GM19023 (cell line): ENCODE measurements around the gene RAB19.
A peak's percentile ranks its signal among the peaks of the same experiment; 100 is the strongest.

ENCODE experiments used
- ATAC-seq: cut with Tn5 transposase; IDR thresholded peaks from one replicate; pipeline ENCODE4 v1.9.1; 2021; ENCODE audit warnings: mild to moderate bottlenecking, moderate library complexity; ENCODE audit not compliant: unreplicated experiment

Gene RAB19

GRCh38 chr7:140403878-140404564 lies at the start of gene RAB19:
Gene RAB19, plus strand, starts transcription at chr7:140404058. Its CDS starts 3,589 bp downstream, at chr7:140407647.
- peak; percentile 69 for ATAC-seq

DNA sequence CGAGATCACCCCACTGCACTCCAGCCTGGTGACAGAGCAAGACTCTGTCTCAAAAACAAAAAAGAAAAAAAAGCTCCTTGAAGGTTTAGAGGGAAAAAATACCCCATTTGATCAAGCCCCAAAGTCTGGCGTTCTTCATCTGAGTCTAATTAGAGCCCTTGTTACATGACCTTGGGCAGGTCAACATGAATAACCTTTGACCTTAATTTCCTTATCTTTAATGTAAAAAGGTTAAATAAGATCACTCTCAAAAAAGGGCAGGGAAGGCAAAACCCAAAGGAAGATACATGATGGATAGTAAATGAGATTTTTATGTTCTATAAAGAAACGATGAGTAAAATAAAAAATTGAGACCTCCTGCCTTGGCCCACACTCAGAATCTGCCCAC lies 45.8 kb upstream of the RAB19 start:
- no peak for ATAC-seq

DNA sequence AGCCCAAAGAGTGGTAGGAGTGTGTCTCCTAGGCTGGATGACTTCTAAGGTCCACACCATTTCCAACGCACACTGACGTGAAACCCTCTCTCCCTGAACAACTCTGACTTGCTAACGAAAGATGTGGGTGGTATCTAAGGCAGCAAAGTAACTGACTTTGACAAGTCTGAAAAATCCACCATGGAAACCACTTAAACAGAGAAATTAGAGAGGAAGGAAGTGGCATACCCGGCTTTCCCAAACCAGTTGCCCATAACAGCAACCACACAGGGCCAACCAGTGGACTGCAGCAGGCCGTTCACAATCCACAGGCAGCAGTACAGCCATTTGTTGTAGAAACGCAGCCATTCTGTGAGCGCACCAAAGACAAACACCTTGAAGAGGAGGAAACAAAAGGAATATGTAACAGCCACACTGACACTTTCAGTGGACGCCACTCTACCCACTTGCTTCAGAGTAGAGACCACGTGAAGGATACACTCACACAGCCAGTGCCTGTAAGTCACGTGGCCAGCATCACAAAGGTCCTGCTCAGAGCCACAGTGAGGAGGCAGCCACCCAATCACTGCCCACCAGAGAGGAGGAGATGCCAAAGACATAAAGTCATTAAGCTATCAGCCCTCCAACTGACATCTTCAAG lies 45.3 kb upstream of the RAB19 start:
- ATAC-seq: no peak

DNA sequence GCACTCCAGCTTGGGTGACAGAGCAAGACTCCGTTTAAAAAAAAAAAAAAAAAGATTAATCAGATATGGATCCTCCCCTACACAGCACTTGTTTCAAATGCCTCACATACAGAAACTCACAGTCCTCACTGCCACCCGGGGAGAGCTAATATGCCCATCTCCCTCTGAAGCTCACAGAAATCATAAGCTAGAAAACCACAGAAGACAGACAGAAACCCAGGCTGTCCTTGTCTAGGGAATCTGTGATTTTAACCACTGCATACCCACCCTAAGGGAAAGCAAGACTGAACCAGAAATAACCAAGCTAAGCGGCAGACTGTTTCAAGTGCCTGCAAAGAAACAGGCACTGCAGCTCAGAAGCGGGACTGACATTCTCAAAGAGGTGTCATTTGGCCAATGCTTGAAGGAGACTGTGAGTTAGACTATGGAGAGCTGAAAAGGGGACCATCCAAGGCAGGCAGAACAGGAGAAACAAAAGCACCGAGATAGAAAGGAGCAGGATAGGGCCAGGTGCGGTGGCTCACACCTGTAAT lies 43.1 kb upstream of the RAB19 start:
- no peak for ATAC-seq

- ATAC-seq: no peak
Observed at GRCh38 chr7:140364819-140365218, 39.0 kb upstream of the RAB19 start.

DNA sequence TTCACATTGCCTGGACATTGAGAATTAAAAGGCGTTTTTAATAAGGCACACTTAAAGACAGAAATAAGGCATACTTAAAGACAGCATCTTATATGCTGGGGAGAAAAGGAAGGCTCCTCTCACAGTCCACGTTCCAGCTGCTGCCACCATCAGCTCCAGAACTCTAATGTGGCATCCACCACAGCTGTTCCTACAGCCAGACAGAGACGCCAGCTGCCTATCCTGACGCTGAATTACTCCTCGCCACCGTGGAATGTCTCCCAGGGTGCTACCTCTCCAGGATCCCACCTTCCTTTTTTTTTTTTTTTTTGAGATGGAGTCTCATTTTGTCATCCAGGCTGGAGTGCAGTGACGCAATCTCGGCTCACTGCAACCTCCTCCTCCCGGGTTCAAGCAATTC lies 36.3 kb upstream of the RAB19 start:
- ATAC-seq: no peak

- ATAC-seq: no peak
Observed at GRCh38 chr7:140369294-140369693, 34.6 kb upstream of the RAB19 start.

DNA sequence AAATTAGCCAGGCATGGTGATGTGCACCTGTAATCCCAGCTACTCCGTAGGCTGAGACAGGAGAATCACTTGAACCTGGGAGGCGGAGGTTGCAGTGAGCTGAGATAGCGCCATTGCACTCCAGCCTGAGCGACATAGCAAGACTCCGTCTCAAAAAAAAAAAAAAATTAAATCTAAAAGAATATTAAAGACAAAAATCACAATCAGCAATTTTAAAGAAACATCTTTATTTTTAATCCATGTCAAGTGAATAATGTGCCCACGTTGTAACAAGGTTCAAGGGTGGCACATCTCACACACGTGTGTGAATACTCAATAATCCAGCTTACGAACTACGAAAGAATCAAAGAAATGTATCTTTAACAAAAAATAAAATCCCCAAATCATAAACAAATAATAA lies 28.5 kb upstream of the RAB19 start:
- ATAC-seq: no peak

DNA sequence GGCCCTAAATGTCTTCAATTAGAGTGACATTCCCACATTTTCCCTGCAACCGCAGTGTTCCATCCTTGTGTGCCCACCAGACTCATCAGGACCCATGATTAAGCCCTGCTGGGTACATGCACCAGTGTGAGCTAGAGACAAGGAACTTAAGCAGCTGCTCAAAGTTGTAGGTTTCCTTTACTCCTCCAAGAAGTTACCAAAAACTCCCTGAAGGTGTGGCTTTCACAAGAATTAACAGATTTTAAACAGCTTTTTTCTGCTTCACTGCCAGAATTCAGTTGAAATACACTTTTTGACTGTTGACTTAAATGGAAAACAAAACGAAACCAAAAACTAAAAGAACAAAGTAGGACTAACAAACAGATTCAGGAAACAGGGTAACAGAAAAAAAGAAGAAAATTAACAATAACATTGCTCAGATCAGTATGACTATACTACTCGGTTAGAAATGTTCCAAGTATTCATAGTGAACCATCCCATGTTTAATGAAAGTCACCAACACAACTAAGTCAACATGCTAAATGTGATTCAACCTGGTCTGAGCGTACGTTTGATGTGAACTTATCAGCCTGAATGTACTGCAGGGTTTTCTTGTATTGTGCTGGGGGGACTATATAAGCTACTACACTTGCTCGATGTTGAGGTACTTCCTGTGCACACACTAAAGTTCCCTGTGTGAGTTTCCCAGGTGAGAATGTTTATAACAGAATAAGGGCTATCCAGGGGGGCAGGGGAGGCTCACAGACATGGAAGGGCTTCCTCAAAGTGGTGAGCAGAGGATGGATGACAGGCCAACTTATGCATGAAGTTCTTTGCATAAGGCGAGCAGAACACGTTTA lies 27.7 kb upstream of the RAB19 start:
- no peak for ATAC-seq

- ATAC-seq: no peak
Observed at GRCh38 chr7:140383954-140384713, 19.7 kb upstream of the RAB19 start.

DNA sequence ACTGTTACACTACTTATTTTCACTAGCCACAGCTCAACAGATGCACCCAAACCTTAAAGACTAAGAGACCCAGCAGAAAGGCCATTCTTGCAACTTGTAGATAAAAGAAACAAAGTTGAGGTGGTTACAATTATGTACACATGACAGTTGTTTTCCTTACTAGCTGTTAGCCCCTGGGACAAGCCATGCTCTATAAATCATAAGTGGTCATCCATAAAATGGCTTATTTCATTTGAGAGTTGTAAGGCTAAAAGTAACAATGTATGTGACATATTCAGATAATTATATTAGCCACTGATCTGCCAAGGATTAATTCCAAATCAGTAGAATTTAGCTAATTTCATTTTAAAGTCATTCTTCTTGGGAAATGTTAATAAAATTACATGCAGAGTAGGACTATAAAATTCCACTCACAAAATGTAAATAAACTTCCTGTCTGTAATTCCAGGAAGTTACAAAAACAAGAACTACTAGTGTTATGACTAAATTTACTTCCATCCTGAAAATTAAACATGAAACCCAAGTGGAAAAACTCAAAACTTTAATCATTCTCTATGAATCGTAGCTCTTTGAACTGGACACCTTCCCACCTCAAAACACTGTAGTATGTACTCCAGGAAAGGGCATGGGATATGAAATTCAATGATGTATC lies 18.8 kb upstream of the RAB19 start:
- ATAC-seq: no peak

- no peak for ATAC-seq
Observed at GRCh38 chr7:140389445-140389844, 14.4 kb upstream of the RAB19 start.

DNA sequence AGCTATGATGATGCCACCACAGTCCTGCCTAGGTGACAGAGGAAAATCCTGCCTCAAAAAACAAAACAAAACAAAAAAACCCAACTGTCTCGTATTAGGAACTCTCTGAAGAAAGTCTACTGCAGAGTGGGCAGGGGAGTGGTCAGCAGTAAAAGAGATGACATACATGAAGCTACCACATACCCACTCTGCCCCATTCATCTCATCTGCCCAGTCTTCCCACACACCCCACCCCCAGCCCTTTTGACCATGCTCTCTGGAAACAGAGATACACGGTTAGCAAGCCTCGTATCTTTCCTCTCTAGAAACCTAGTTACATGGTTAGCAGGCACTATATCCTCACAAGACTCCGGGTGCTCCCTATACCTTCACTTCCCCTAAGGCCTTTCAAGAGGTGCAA lies 13.8 kb upstream of the RAB19 start:
- peak; percentile 10 for ATAC-seq

DNA sequence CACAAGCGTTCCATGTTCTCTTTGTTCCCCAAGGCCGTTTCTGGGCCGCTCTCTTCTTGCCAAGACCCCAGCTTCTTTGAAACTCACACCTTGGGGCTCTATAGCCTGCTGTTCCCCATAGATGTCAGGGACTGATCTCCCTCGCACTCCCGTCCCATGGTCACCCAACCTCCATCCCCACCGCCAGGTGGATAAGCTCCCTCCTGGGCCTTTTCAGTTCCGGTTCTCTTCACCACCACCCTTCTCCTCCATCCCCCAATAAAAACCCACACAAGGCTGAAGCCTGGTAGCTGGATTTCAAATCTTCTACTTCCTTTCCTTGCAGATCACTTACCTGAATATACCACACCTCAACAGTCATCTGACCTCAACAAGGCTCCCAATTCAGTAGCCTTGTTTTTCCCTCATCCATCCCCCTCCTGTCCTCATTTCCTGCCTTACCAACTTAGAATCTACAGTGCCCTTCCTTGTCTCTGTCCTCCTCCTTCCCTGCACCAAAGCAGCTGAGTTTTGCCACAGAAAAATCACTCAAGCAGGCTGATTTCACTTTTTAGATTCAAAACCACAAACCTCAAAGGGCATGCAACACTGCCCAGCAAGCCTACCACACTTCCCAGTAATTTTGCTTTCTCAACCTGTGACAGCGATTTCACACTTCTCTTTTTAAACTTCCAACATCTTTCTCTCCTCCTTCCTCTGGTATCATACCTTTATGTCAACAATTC lies 13.2 kb upstream of the RAB19 start:
- peak; percentile 64 for ATAC-seq

DNA sequence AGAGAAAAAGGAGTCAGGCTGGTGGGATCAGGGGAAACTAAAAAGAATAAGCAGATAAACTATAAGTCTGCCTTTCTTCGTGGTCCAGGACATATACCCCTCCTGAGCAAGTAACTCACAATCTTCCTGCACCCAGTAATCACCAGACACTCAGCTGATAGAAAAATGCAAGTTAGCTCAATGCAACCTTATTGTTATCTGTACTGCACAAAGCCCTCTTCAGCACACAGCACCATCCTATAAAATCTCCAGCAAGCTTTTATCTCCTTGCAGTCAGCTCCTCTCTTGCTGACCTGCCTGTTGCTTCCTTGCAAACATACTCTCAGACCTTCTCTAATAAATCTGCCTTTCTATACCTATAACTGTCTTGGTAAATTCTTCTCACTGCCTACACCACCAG lies 12.2 kb upstream of the RAB19 start:
- ATAC-seq: no peak

GRCh38 chr7:140393756-140394306 lies 10.0 kb upstream of the RAB19 start:
- ATAC-seq: no peak

DNA sequence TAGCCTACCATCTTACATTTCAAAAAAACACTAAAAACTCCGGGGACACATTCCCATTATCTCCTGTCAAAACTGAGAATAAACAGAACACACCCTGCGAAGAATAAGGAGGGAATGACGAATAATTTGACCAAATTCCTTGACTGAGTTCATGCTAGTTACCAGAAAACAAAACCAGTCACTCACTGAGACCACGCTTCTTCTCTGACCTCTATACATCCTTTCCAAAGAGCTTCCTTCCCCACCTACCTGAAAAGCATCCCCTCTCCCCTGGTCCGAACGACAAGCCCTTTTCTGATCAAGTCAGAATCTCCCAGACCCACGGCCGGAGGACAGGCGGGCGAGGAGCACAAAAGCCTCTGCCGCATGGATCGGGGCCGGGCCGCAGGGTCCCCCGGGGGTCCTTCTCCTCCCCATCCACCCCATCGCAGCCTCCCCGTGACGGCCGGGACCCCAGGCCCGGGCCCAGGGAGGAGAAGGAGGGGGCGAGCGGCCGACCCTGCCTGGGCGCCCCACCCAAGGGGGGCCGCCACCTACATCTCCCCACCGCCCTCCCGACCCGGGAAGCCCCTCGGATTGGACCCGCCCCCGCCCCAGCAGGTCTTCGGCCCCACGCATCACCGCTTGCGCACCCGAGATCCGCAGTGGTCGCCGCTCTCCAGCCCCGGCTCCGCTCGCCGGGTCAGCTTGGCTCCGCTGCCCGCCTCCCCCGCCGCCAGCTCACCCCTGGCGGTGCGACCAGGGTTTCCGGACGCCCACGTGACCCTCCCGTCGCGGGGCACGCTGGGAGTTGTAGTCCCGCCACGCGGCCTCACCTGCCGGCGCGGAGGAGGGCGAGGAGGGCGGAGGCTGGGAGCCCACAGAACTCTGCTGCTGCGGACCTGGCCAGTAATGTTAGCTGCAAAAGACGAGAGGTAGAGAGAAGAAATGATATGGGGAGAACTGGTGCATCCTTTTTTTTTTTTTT lies 5.8 kb upstream of the RAB19 start, which contains the start of gene SLC37A3:
Gene SLC37A3 (minus strand): TSS at position 747 of the 967 bp plus-strand sequence. CDS start 16,004 bp downstream, outside the sequence.
- peak; percentile 99 for ATAC-seq

DNA sequence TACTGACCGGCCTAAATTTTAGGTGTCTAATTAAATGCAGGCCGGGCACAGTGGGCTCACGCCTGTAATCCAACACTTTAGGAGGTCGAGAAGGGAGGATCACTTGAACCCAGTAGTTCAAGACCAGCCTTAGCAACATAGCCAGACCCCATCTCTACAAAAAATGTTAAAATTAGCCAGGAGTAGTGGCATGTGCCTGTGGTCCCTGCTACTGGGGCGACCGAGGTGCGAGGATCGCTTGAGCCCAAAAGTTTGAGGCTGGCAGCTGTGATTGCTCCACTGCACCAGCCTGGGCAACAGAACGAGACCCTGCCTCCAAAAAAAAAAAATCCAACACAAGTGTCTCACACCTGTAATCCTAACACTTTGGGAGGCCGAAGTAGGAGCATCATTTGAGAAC lies 5.0 kb upstream of the RAB19 start:
- no peak for ATAC-seq
